GM12873 (cell line): ENCODE measurements around the gene FLNC.

Experiments used
- TF ChIP-seq, protein P1 (sequence below): IDR thresholded peaks from 2 replicates; pipeline ENCODE4 v1.5.1; 2012; ENCODE audit warnings: low read depth, mild to moderate bottlenecking, moderate library complexity, low read length, control low read depth; ENCODE audit not compliant: insufficient read depth; ENCODE audit errors: missing control alignments

The FLNC gene

GRCh38 chr7:128833148-128833945 is 3.1 kb downstream of the FLNC start:
- TF ChIP-seq, protein P1, sequence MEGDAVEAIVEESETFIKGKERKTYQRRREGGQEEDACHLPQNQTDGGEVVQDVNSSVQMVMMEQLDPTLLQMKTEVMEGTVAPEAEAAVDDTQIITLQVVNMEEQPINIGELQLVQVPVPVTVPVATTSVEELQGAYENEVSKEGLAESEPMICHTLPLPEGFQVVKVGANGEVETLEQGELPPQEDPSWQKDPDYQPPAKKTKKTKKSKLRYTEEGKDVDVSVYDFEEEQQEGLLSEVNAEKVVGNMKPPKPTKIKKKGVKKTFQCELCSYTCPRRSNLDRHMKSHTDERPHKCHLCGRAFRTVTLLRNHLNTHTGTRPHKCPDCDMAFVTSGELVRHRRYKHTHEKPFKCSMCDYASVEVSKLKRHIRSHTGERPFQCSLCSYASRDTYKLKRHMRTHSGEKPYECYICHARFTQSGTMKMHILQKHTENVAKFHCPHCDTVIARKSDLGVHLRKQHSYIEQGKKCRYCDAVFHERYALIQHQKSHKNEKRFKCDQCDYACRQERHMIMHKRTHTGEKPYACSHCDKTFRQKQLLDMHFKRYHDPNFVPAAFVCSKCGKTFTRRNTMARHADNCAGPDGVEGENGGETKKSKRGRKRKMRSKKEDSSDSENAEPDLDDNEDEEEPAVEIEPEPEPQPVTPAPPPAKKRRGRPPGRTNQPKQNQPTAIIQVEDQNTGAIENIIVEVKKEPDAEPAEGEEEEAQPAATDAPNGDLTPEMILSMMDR, result no peak

GRCh38 chr7:128833946-128834325 is 3.7 kb downstream of the FLNC start:
- TF ChIP-seq, protein P1, result no peak

DNA sequence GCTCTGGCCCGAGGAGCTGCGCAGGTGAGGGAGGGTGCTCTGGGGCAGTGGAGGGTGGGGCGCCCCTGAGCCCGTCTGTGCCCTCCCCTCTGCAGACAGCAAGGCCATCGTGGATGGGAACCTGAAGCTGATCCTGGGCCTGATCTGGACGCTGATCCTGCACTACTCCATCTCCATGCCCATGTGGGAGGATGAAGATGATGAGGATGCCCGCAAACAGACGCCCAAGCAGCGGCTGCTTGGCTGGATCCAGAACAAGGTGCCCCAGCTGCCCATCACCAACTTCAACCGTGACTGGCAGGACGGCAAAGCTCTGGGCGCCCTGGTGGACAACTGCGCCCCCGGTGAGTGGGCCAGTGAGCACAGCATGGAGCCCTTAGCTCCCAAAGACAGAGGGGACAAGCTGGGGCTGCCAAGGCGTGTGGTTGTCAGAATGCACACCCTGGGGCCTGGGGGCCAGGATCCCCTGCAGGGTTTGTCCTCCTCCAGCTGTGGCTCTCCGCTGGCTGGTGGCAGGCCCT is 5.1 kb downstream of the FLNC start:
- TF ChIP-seq, protein P1, result no peak

- TF ChIP-seq, protein P1, result no peak
Observed at GRCh38 chr7:128835790-128836641, 5.8 kb downstream of the FLNC start.

DNA sequence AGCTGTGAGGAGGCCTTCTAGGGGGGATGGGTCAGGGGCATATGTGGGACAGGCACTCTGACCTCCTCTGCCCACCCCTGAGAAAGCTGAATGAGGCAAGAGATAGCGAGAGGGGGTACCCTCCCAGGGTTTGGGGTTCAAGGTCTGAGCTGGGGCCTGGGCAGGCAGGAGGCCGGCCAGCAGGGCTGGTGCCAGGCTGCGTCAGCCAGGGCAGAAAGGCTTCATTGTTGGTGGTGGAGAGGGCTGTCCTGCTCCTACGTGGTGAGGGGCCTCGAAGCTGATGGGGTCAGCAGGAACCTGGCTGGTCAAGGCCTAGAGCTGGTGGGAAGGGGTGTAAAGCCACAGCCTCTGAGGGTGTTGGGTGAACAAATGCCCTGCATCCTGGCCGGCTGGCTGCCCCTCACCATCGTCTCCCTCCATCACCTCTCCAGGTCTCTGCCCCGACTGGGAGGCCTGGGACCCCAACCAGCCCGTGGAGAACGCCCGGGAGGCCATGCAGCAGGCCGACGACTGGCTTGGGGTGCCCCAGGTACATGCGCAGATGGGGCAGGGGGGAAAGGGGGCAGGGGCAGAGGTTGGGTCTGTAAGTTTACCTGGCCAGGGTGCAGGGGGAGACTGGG is 6.6 kb downstream of the FLNC start:
- TF ChIP-seq, protein P1, result no peak

DNA sequence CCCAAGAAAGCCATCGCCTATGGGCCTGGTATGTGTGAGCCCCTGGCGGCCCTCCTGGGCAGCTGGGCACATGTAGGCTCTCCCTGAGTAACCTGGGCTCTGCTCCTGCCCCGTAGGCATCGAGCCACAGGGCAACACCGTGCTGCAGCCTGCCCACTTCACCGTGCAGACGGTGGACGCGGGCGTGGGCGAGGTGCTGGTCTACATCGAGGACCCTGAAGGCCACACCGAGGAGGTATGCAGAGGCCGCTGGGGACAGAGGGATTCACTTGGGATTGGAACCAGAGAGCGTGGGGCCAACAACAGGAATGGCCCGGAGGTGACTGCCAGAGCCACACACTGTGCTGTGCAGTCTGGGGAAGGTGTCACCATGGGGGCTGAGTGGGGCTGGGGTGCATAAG is 7.3 kb downstream of the FLNC start:
- TF ChIP-seq, protein P1, result no peak
